Hepatocyte (in vitro differentiated cells): ENCODE measurements around the gene TRIM56.

Experiments used
- EZH2 ChIP-seq: fragments of 200-600 bp; sonication (generic); IDR thresholded peaks from 2 replicates; pipeline ENCODE4 v1.6.1; 2016; ENCODE audit warnings: antibody characterized with exemption, mild to moderate bottlenecking, borderline replicate concordance
- EZH2phosphoT487 ChIP-seq: fragments of 200-600 bp; sonication (generic); IDR thresholded peaks from one replicate; pipeline ENCODE4 v1.6.1; 2018; ENCODE audit warnings: antibody characterized with exemption, mild to moderate bottlenecking, low read depth, moderate library complexity; ENCODE audit not compliant: unreplicated experiment, severe bottlenecking
- TF ChIP-seq, protein P1 (sequence below): fragments of 200-600 bp; sonication (generic); IDR thresholded peaks from 2 replicates; pipeline ENCODE4 v1.5.1; 2016; ENCODE audit warnings: antibody characterized with exemption, mild to moderate bottlenecking; ENCODE audit not compliant: poor library complexity

DNA sequence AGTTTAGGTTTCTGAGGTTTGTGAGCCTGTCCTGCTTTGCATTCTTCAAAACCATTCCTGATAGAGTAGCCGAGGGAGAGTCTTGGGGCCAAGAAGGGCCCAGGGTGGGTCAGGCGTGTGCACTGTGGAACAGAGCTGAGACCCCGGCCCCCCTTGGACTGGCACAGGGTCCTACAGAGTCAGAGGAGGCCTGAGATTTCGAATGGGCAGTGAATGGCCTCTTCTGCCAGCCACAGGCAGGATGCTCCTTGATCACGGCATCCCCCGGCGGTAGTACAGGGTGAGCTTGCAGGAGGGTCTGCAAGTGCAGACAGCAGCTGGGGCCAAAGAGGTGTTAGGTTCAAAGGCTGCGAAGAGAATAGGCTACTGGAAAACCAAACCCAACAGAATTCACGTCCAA, 4.6 kb downstream of the TRIM56 start:
- TF ChIP-seq, protein P1, sequence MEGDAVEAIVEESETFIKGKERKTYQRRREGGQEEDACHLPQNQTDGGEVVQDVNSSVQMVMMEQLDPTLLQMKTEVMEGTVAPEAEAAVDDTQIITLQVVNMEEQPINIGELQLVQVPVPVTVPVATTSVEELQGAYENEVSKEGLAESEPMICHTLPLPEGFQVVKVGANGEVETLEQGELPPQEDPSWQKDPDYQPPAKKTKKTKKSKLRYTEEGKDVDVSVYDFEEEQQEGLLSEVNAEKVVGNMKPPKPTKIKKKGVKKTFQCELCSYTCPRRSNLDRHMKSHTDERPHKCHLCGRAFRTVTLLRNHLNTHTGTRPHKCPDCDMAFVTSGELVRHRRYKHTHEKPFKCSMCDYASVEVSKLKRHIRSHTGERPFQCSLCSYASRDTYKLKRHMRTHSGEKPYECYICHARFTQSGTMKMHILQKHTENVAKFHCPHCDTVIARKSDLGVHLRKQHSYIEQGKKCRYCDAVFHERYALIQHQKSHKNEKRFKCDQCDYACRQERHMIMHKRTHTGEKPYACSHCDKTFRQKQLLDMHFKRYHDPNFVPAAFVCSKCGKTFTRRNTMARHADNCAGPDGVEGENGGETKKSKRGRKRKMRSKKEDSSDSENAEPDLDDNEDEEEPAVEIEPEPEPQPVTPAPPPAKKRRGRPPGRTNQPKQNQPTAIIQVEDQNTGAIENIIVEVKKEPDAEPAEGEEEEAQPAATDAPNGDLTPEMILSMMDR: no peak
- TF ChIP-seq EZH2phosphoT487: no peak
- TF ChIP-seq EZH2: no peak
